Breast epithelium (tissue), 4 donors: Measurements from ENCODE around the gene APOL3. TPM values are rescaled to one million over a fixed set of nuclear protein-coding genes. Genes with fewer than 3 reads are reported as not detected.

Experiments used
- DNase-seq, 2 donors: peaks; one replicate each; pipeline ENCODE4 v3.0.0-alpha.2; 2019; ENCODE audit warnings: low spot score in 2 of 2
- H3K27ac ChIP-seq, 2 donors: fragments of 200-600 bp; sonication (generic) in 1 of 2; one replicate each; pipeline ENCODE4 v1.5.1; 2016 to 2019; ENCODE audit warnings: mild to moderate bottlenecking in 1 of 2
- H3K27me3 ChIP-seq, 2 donors: fragments of 200-600 bp; sonication (generic) in 1 of 2; one replicate each; pipeline versions ENCODE4 v1.5.1 to v1.6.0; 2017 to 2019; ENCODE audit warnings: control low read depth in 1 of 2, mild to moderate bottlenecking in 1 of 2
- H3K36me3 ChIP-seq: fragments of 200-600 bp; one replicate; pipeline ENCODE4 v1.5.1; 2019
- H3K4me1 ChIP-seq, 2 donors: fragments of 200-600 bp; sonication (generic); one replicate each; pipeline ENCODE4 v1.5.1; 2016 to 2019; ENCODE audit warnings: control low read depth in 1 of 2
- H3K4me3 ChIP-seq, 3 donors: fragments of 200-600 bp; sonication (generic); 1 replicate in 2 of 3; 2 replicates in 1 of 3; pipeline ENCODE4 v1.5.1; 2016 to 2019; ENCODE audit warnings: mild to moderate bottlenecking in 3 of 3, moderate library complexity in 2 of 3
- H3K9me3 ChIP-seq, 2 donors: fragments of 200-600 bp; sonication (generic) in 1 of 2; one replicate each; pipeline ENCODE4 v1.5.1; 2016 to 2019; ENCODE audit warnings: control low read depth in 1 of 2
- CTCF ChIP-seq, 3 donors: fragments of 450-650 bp; IDR thresholded peaks; one replicate each; pipeline ENCODE4 v1.5.1; 2016 to 2017; ENCODE audit warnings: antibody characterized with exemption in 3 of 3, mild to moderate bottlenecking in 3 of 3, moderate library complexity in 3 of 3
- POLR2A ChIP-seq: fragments of 450-650 bp; IDR thresholded peaks from one replicate; pipeline ENCODE4 v1.6.1; 2016; ENCODE audit warnings: antibody characterized with exemption, mild to moderate bottlenecking, moderate library complexity
- POLR2AphosphoS5 ChIP-seq, 3 donors: sonication (generic); formaldehyde crosslinking; IDR thresholded peaks; one replicate each; pipeline ENCODE4 v1.6.1; 2017; ENCODE audit warnings: antibody characterized with exemption in 3 of 3
- intact Hi-C: fragments of 100-400 bp; cut with DNase I; formaldehyde crosslinking; loops from one replicate; pipeline ENCODE4 v1.15.1; 2023; ENCODE audit warnings: low total_unique reads
- total RNA-seq, 3 donors: library from RNA; depleted of rRNA; stranded (reverse); fragments of >200 nt; gene quantifications; one replicate each; pipeline ENCODE4 v1.1.0, GENCODE V29; 2016

APOL3 gene
- total RNA-seq, 3 donors from 2014 or later = 46.5 to 130 (median 101) TPM

GRCh38 chr22:36135306-36135980, 25.1 kb downstream of the APOL3 start:
- TF ChIP-seq CTCF (IDR thresholded peaks at IDR 0.05) (no peak), POLR2A (no peak), POLR2AphosphoS5 (IDR thresholded peaks at IDR 0.05) (no peak)
- no peak for DNase-seq
- H3K27me3 ChIP-seq = no peaks in the 10 kb centered on the region
- H3K4me3 ChIP-seq = no peak overlapping the region
- H3K4me1 ChIP-seq = no peaks in the 10 kb centered on the region
- H3K27ac ChIP-seq = no peak overlapping the region
- no peaks in the 10 kb centered on the region for H3K36me3 ChIP-seq
- intact Hi-C loops = no loop called here
- H3K9me3 ChIP-seq = no peaks in the 10 kb centered on the region

GRCh38 chr22:36134182-36134581, 26.4 kb downstream of the APOL3 start:
- H3K4me1 ChIP-seq = no peaks in the 10 kb centered on the region
- no peak overlapping the region for H3K27ac ChIP-seq
- no peak overlapping the region for H3K4me3 ChIP-seq
- intact Hi-C loops = no loop called here
- no peaks in the 10 kb centered on the region for H3K27me3 ChIP-seq
- no peak for DNase-seq
- H3K36me3 ChIP-seq = no peaks in the 10 kb centered on the region
- no peak for TF ChIP-seq CTCF (IDR thresholded peaks at IDR 0.05)
- no peak for TF ChIP-seq POLR2AphosphoS5 (IDR thresholded peaks at IDR 0.05)
- TF ChIP-seq POLR2A = no peak
- H3K9me3 ChIP-seq = no peaks in the 10 kb centered on the region

DNA sequence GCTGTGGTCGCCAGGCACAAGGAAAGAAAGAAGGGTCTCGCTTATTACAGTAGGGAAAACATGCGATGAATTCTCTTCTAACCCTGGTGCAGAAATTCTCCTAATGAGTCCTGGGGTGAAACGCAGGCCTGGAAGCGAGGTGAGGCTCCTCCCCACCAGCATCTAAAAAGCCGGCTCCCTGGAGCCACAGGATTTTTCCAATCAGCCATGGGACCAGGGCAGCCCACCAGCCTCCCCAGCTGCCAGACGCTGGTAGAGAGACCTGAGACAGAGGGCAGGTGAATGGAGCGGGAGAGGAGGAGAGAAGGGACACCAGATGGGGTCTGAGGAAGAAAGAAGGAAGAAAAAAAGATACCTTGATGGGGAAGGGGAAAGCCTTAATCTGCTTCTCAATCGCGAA, 28.6 kb downstream of the APOL3 start:
- intact Hi-C loops = no loop called here
- no peaks in the 10 kb centered on the region for H3K27me3 ChIP-seq
- H3K36me3 ChIP-seq = no peaks in the 10 kb centered on the region
- no peaks in the 10 kb centered on the region for H3K4me1 ChIP-seq
- DNase-seq = no peak
- H3K4me3 ChIP-seq = no peak overlapping the region
- H3K27ac ChIP-seq = no peak overlapping the region
- no peak for TF ChIP-seq POLR2AphosphoS5 (IDR thresholded peaks at IDR 0.05)
- TF ChIP-seq CTCF (IDR thresholded peaks at IDR 0.05) = no peak
- no peak for TF ChIP-seq POLR2A
- H3K9me3 ChIP-seq = no peaks in the 10 kb centered on the region

- no peaks in the 10 kb centered on the region for H3K9me3 ChIP-seq
- no peaks in the 10 kb centered on the region for H3K27me3 ChIP-seq
- no peak overlapping the region for H3K27ac ChIP-seq
- DNase-seq = no peak
- no peaks in the 10 kb centered on the region for H3K36me3 ChIP-seq
- no peak for TF ChIP-seq POLR2AphosphoS5 (IDR thresholded peaks at IDR 0.05)
- TF ChIP-seq POLR2A = no peak
- TF ChIP-seq CTCF (IDR thresholded peaks at IDR 0.05) = no peak
- no peak overlapping the region for H3K4me3 ChIP-seq
- no peaks in the 10 kb centered on the region for H3K4me1 ChIP-seq
- intact Hi-C loops = loop anchor here (10.0 kb wide), 1 partner anchor 195 kb away; no protein-coding TSS in a partner anchor
Measured at GRCh38 chr22:36129486-36130388, 30.8 kb downstream of the APOL3 start.

GRCh38 chr22:36129071-36129470, 31.5 kb downstream of the APOL3 start:
- TF ChIP-seq POLR2A (no peak), POLR2AphosphoS5 (IDR thresholded peaks at IDR 0.05) (no peak), CTCF (IDR thresholded peaks at IDR 0.05) (no peak)
- no peak for DNase-seq
- H3K4me1 ChIP-seq = no peaks in the 10 kb centered on the region
- no peaks in the 10 kb centered on the region for H3K9me3 ChIP-seq
- intact Hi-C loops = loop anchor here (10.0 kb wide), 1 partner anchor 194 kb away; no protein-coding TSS in a partner anchor
- no peaks in the 10 kb centered on the region for H3K27me3 ChIP-seq
- H3K36me3 ChIP-seq = no peaks in the 10 kb centered on the region
- H3K27ac ChIP-seq = no peak overlapping the region
- H3K4me3 ChIP-seq = no peak overlapping the region
